OCI-LY7 (cell line): Measurements from ENCODE around the gene MAP3K14.

Source experiments
- CTCF ChIP-seq: fragments of 200-600 bp; sonication (generic); conservative IDR thresholded peaks from 2 replicates; pipeline ENCODE4 v1.5.1; 2014; ENCODE audit warnings: mild to moderate bottlenecking, antibody characterized with exemption, low read length, moderate library complexity, mixed read lengths
- EZH2phosphoT487 ChIP-seq: fragments of 200-600 bp; sonication (generic); IDR thresholded peaks from 2 replicates; pipeline ENCODE4 v1.6.1; 2018; ENCODE audit warnings: low read depth, borderline replicate concordance, mild to moderate bottlenecking, mixed run types, antibody characterized with exemption, low read length, moderate library complexity, mixed read lengths

- TF ChIP-seq CTCF (no peak), EZH2phosphoT487 (no peak)
Measured at GRCh38 chr17:45342306-45342705, 25.5 kb upstream of the MAP3K14 start.
